ENCODE measurements around the gene GPRIN1.

GPRIN1 gene

DNA sequence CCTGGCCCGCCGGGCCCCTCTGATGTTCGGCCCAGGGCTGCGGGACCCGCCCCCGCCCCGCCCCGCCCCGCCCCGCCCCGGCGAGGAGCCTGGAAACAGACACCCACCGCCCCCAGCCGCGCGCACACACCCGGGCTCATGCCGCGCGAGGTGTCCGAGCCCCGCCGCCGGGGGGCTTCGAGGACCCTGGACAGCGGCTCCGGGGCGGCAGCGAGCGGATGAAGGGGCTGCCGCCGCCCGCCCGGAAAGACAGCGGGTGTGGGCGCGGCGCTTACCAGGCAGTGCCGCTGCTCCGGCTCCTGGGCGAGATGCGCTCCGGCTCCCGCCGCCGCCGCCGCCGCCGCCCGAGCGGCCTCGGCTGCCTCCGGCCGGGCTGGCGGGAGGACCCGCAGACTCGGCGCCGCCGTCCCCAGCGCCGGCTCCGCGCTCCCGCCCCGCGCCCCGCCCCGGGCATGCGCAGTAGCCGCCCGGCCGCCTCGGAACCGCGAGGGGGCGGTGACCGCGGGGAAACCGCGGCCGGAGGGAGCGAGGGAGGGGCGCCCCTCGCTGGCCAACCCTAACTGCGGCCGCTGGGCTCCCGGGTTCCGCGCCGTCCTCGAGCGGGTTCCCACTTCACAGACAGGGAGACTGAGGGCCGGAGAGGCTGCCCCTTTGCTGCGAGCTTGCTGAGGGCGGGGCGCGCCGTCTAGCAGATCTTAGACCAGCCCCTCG lies at the start of gene GPRIN1 (continued):
- TF ChIP-seq KLF7 (tag by site-specific recombination; IDR thresholded peaks at IDR 0.05; ENCODE audit: borderline replicate concordance): peak; percentile 27; the same call in 1 of the 2 replicates
- no peak for TF ChIP-seq GLI2 (tag by site-specific recombination; IDR thresholded peaks at IDR 0.05; ENCODE audit: borderline replicate concordance, low read depth)
- no peak for TF ChIP-seq ZNF140 (tag by site-specific recombination; IDR thresholded peaks at IDR 0.05)
- peak; percentile 82 for TF ChIP-seq ZEB2 (tag by site-specific recombination; IDR thresholded peaks at IDR 0.05)
- TF ChIP-seq HOXA7 (CRISPR knock-in tag; IDR thresholded peaks at IDR 0.05; ENCODE audit: borderline replicate concordance): no peak
- TF ChIP-seq, protein P1, sequence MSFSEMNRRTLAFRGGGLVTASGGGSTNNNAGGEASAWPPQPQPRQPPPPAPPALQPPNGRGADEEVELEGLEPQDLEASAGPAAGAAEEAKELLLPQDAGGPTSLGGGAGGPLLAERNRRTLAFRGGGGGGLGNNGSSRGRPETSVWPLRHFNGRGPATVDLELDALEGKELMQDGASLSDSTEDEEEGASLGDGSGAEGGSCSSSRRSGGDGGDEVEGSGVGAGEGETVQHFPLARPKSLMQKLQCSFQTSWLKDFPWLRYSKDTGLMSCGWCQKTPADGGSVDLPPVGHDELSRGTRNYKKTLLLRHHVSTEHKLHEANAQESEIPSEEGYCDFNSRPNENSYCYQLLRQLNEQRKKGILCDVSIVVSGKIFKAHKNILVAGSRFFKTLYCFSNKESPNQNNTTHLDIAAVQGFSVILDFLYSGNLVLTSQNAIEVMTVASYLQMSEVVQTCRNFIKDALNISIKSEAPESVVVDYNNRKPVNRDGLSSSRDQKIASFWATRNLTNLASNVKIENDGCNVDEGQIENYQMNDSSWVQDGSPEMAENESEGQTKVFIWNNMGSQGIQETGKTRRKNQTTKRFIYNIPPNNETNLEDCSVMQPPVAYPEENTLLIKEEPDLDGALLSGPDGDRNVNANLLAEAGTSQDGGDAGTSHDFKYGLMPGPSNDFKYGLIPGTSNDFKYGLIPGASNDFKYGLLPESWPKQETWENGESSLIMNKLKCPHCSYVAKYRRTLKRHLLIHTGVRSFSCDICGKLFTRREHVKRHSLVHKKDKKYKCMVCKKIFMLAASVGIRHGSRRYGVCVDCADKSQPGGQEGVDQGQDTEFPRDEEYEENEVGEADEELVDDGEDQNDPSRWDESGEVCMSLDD (tag by site-specific recombination; IDR thresholded peaks at IDR 0.05): peak; percentile 69; the same call in 1 of the 2 replicates
- peak; percentile 82 for TF ChIP-seq ZSCAN30 (tag by site-specific recombination; IDR thresholded peaks at IDR 0.05)
- no peak for TF ChIP-seq ZNF747 (tag by site-specific recombination; IDR thresholded peaks at IDR 0.05)
- TF ChIP-seq, protein P2, sequence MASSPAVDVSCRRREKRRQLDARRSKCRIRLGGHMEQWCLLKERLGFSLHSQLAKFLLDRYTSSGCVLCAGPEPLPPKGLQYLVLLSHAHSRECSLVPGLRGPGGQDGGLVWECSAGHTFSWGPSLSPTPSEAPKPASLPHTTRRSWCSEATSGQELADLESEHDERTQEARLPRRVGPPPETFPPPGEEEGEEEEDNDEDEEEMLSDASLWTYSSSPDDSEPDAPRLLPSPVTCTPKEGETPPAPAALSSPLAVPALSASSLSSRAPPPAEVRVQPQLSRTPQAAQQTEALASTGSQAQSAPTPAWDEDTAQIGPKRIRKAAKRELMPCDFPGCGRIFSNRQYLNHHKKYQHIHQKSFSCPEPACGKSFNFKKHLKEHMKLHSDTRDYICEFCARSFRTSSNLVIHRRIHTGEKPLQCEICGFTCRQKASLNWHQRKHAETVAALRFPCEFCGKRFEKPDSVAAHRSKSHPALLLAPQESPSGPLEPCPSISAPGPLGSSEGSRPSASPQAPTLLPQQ (tag by site-specific recombination; IDR thresholded peaks at IDR 0.05): 0 out of 2 replicates have a peak, but pooled peaks have one; percentile 38
- TF ChIP-seq ZNF548 (tag by site-specific recombination; IDR thresholded peaks at IDR 0.05): no peak
- TF ChIP-seq ZNF654 (tag by site-specific recombination; IDR thresholded peaks at IDR 0.05; ENCODE audit: low read depth): no peak
- no peak for TF ChIP-seq ZNF311 (tag by site-specific recombination; IDR thresholded peaks at IDR 0.05; ENCODE audit: borderline replicate concordance)
- TF ChIP-seq ZNF221 (tag by site-specific recombination; IDR thresholded peaks at IDR 0.05; ENCODE audit: borderline replicate concordance): no peak
- peak; percentile 80 for TF ChIP-seq ZNF335 (tag by site-specific recombination; conservative IDR thresholded peaks at IDR 0.05)
- TF ChIP-seq EGR2 (tag by site-specific recombination; IDR thresholded peaks at IDR 0.05; ENCODE audit: low read depth): no peak
- TF ChIP-seq, protein P3, sequence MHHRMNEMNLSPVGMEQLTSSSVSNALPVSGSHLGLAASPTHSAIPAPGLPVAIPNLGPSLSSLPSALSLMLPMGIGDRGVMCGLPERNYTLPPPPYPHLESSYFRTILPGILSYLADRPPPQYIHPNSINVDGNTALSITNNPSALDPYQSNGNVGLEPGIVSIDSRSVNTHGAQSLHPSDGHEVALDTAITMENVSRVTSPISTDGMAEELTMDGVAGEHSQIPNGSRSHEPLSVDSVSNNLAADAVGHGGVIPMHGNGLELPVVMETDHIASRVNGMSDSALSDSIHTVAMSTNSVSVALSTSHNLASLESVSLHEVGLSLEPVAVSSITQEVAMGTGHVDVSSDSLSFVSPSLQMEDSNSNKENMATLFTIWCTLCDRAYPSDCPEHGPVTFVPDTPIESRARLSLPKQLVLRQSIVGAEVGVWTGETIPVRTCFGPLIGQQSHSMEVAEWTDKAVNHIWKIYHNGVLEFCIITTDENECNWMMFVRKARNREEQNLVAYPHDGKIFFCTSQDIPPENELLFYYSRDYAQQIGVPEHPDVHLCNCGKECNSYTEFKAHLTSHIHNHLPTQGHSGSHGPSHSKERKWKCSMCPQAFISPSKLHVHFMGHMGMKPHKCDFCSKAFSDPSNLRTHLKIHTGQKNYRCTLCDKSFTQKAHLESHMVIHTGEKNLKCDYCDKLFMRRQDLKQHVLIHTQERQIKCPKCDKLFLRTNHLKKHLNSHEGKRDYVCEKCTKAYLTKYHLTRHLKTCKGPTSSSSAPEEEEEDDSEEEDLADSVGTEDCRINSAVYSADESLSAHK (tag by site-specific recombination; IDR thresholded peaks at IDR 0.05): peak; percentile 80
- 0 out of 2 replicates have a peak, but pooled peaks have one; percentile 58 for TF ChIP-seq ZBTB48 (tag by site-specific recombination; IDR thresholded peaks at IDR 0.05)
- TF ChIP-seq, protein P4, sequence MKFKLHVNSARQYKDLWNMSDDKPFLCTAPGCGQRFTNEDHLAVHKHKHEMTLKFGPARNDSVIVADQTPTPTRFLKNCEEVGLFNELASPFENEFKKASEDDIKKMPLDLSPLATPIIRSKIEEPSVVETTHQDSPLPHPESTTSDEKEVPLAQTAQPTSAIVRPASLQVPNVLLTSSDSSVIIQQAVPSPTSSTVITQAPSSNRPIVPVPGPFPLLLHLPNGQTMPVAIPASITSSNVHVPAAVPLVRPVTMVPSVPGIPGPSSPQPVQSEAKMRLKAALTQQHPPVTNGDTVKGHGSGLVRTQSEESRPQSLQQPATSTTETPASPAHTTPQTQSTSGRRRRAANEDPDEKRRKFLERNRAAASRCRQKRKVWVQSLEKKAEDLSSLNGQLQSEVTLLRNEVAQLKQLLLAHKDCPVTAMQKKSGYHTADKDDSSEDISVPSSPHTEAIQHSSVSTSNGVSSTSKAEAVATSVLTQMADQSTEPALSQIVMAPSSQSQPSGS (tag by site-specific recombination; IDR thresholded peaks at IDR 0.05; ENCODE audit: low read depth): no peak
- no peak for TF ChIP-seq ZNF114 (tag by site-specific recombination; IDR thresholded peaks at IDR 0.05)
- TF ChIP-seq, protein P5, sequence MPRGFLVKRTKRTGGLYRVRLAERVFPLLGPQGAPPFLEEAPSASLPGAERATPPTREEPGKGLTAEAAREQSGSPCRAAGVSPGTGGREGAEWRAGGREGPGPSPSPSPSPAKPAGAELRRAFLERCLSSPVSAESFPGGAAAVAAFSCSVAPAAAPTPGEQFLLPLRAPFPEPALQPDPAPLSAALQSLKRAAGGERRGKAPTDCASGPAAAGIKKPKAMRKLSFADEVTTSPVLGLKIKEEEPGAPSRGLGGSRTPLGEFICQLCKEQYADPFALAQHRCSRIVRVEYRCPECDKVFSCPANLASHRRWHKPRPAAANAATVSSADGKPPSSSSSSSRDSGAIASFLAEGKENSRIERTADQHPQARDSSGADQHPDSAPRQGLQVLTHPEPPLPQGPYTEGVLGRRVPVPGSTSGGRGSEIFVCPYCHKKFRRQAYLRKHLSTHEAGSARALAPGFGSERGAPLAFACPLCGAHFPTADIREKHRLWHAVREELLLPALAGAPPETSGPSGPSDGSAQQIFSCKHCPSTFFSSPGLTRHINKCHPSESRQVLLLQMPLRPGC (tag by site-specific recombination; IDR thresholded peaks at IDR 0.05): no peak
- TF ChIP-seq, protein P6, sequence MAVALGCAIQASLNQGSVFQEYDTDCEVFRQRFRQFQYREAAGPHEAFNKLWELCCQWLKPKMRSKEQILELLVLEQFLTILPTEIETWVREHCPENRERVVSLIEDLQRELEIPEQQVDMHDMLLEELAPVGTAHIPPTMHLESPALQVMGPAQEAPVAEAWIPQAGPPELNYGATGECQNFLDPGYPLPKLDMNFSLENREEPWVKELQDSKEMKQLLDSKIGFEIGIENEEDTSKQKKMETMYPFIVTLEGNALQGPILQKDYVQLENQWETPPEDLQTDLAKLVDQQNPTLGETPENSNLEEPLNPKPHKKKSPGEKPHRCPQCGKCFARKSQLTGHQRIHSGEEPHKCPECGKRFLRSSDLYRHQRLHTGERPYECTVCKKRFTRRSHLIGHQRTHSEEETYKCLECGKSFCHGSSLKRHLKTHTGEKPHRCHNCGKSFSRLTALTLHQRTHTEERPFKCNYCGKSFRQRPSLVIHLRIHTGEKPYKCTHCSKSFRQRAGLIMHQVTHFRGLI (tag by site-specific recombination; IDR thresholded peaks at IDR 0.05): no peak
- no peak for TF ChIP-seq ZNF837 (tag by site-specific recombination; IDR thresholded peaks at IDR 0.05)
- TF ChIP-seq, protein P7, sequence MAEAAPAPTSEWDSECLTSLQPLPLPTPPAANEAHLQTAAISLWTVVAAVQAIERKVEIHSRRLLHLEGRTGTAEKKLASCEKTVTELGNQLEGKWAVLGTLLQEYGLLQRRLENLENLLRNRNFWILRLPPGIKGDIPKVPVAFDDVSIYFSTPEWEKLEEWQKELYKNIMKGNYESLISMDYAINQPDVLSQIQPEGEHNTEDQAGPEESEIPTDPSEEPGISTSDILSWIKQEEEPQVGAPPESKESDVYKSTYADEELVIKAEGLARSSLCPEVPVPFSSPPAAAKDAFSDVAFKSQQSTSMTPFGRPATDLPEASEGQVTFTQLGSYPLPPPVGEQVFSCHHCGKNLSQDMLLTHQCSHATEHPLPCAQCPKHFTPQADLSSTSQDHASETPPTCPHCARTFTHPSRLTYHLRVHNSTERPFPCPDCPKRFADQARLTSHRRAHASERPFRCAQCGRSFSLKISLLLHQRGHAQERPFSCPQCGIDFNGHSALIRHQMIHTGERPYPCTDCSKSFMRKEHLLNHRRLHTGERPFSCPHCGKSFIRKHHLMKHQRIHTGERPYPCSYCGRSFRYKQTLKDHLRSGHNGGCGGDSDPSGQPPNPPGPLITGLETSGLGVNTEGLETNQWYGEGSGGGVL (tag by site-specific recombination; IDR thresholded peaks at IDR 0.05): peak; percentile 67
- TF ChIP-seq, protein P8, sequence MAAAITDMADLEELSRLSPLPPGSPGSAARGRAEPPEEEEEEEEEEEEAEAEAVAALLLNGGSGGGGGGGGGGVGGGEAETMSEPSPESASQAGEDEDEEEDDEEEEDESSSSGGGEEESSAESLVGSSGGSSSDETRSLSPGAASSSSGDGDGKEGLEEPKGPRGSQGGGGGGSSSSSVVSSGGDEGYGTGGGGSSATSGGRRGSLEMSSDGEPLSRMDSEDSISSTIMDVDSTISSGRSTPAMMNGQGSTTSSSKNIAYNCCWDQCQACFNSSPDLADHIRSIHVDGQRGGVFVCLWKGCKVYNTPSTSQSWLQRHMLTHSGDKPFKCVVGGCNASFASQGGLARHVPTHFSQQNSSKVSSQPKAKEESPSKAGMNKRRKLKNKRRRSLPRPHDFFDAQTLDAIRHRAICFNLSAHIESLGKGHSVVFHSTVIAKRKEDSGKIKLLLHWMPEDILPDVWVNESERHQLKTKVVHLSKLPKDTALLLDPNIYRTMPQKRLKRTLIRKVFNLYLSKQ (tag by site-specific recombination; IDR thresholded peaks at IDR 0.05; ENCODE audit: borderline replicate concordance): no peak
